ENCODE results near the gene CCDC34.

Gene CCDC34

DNA sequence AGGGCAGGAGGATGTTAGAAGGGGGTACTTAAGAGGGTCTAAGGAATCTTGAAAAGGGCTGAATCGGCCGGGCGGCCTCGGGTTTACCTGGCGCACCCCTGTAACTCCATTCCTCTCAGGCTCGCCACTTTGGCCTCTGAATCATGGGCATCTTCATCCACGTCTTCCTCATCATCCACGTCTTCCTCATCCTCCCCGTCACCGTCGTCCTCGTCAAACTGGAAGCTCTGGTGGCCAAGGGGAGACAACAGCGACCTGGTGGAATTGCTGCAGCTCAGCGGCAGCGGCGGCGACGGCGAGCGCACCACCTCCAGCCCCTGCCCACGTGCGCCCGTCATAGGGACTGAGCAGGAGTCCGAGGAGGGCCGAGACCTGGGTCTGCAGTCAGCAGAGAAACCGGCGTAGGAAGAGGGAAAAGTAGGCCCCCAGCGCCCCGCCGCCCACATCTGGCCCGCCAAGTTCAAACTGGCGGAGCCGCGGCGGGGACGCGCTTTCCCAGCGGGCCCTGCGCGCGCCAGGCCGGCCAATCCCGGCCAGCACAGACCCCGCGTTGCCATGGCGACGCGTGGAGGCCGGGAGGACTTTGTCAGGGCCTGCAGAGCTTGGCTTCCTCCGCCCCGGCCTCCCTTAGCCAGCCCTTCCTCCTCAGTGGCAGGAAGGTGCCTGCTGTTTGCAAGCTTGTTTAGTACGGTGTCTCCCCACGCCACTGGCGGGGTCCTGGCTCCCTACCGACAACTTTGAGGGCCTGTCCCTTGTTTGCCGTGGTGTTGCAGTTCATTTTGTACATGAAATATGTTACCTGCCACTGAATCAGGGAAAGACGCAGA, at the start of gene CCDC34:
CCDC34 (minus strand) TSS at position 467 of the 827 bp plus-strand sequence; CDS start at position 446, 21 bp downstream.
- peak; percentile 92 for DNase-seq

GRCh38 chr11:27412192-27412691, 49.2 kb upstream of the CCDC34 start:
- DNase-seq = no peak

DNA sequence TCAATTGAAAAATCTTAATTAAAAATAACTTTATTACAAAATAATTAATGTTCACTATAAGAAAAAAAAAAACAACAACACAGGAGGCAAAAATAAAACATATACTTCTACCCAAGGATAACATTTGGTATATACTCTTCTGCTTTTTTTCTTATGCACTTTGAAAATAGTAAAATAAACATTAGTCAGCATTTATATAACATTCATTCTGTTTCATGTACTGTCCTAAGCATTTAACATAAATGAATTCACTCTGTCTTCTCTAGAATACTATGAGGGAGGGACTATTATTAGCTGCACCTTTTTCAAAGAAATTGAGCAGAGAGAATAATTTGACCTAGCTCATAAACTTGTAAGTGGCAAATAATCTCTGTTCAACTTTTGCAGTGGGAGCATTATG, 48.3 kb upstream of the CCDC34 start:
- no peak for DNase-seq

GRCh38 chr11:27410272-27410671, 47.3 kb upstream of the CCDC34 start:
- DNase-seq = no peak

DNA sequence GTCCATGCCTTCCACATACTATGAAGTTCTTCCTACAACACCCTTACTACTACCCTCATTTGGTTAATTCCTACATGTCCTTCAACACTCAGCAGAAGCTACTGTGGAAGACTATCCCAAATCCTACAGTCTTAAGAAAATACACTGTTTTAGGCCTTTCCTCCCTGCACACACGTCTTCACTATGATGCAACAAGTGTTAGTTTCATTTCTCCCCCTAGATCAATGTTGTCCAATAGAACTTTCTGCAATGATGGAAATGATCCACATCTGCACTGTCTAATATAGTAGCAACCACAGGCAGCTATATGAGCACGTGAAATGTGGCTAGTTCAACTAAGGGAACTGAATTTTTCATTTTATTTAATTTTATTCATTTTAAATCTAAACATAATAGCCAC, 46.7 kb upstream of the CCDC34 start:
- no peak for DNase-seq

DNA sequence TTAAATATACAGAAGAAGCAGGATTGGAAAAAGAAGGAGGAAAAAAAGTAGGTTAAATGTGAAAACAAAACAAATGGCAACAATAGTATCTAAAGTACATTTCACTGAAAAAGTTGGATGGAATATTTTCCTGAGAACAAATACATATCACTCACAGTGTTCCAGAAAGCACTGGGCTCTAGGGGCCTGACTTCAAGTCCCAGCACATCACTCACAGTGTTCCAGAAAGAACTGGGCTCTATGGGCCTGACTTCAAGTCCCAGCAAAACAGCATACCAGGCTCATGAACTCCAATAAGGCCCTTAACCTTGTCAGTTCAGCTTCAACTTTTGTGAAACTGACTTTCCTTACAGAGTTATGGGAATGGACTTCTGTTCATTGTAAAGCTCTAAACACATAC, 46.0 kb upstream of the CCDC34 start:
- no peak for DNase-seq

- DNase-seq = no peak
These were observed 45.3 kb upstream of the CCDC34 start for GRCh38 chr11:27408246-27408800.

DNA sequence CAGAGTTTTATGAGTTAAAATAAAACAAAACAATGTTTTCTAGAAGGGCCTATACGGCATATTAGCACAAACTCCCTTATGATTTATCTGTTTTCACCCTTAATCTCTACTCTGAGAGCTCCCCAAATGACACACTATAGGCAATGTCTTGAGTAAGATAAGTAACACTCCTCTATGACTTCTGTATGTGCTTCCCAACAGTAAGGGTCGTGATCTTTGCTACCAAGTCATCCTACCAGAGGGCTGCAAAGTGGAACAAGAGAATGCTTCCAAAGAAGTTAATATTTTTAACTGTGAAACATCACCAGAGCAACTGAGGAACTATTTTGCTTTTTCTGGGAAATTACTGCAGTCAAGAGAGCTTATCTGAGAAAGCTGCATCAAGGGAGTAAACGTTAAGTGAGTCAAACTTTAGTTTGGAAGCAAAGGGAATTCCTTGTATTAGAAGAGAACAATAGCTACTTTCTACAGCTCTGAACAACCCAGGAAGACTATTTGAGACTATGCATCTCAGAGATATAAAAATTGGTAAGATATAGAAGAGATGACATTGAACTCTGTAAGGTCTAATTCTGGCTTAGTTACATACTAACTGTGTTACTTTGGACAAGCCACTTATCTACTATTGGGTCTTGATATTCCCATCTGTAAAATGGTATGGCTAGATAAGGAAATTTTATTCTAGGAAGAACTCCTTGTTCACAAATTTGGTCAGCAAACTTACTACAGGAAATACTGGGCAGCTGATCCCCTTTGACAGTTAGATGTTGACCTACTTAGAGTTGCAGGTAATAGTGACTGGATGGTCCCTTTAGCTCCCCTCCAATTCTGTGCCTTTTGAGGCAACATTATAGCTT, 43.7 kb upstream of the CCDC34 start:
- DNase-seq = no peak

- no peak for DNase-seq
These were observed 42.1 kb upstream of the CCDC34 start for GRCh38 chr11:27405134-27405533.

DNA sequence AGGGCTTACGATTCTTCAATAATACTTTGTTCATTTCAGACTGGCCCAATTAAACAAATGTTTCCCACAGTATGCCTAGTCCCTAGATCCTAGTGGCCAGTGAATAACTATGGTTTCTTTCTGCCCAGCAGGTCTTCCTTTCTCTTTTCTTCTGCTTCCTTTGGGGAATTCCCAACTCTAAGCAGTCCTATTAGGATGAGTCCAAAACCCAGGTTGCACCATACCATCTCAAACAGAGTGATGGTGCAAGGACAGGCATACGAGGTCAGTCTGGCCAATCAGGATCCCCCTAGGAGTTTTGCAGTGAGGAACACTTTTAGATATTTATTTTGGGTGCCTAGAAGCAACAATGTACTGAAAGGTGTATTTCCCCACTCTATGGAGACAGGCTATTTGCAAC, 41.4 kb upstream of the CCDC34 start:
- DNase-seq = no peak

- DNase-seq = no peak
These were observed 40.2 kb upstream of the CCDC34 start for GRCh38 chr11:27403195-27403594.

- DNase-seq = no peak
These were observed 39.4 kb upstream of the CCDC34 start for GRCh38 chr11:27402450-27402849.

DNA sequence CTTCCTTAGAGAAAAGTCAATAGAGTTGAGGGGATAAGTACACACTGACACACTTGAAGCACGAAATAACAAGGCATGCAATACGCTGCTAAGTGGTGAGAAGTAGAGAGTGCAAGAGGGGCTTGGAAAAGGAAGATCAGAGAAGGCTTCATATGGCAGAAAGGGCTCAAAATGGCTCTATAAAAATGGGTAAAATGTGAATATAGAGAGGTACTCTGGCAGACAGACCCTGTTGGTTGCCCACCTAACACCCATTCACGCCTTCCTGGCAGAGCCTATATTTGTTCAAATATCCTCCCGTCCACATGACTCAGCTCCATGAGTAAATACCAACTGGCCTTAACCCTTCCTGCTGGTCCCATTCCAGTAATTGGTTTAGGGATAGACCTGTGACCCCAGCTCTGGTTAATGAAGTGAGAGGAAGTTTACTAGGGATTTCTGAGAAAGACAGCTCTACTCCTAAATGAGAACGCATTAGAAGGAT, 38.9 kb upstream of the CCDC34 start:
- DNase-seq = no peak

DNA sequence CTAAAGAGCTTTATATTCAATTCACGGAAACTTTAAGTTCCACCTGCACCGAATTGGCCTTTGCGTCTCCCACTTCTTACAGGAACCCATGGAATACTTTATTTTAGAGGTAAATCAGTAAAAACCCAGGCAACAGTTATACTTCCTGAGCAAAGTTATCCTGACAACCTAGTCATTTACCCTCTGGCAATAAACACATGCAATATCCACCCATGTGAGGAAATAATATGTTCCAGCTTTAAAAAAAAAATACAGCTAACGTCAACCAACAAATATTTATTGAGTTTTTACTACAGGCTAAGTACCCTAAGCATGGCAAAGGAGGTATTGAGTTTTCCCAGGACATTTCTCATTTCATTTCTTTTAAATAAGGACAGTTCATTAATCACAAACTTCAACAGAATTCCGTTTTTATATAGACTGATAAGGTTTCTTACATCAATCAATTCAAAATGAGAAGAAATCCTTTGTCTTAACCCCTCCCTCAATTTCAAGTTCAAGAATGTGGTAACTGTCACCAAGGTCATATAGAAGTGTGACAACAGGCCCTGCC, 38.3 kb upstream of the CCDC34 start:
- no peak for DNase-seq

DNA sequence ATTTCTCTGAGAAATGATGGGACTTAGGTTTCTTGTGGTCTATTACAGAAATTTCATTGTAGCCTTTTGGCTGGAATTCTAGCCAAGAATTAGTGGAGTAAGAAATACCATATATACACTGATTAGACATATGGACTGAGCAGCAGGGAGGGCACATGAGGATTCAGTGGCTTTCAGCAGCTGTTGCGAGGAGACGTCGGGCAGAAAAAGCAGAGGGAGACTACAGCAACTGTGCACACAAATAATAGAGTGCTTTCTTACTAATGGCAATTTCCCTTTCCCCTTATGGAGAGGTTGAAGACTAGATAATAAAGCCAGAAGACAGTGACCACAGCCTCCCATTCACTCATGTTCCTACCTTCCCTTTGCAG, 35.4 kb upstream of the CCDC34 start:
- DNase-seq = no peak

- DNase-seq = no peak
These were observed 34.8 kb upstream of the CCDC34 start for GRCh38 chr11:27397624-27398399.

GRCh38 chr11:27396259-27396839, 33.3 kb upstream of the CCDC34 start:
- no peak for DNase-seq

DNA sequence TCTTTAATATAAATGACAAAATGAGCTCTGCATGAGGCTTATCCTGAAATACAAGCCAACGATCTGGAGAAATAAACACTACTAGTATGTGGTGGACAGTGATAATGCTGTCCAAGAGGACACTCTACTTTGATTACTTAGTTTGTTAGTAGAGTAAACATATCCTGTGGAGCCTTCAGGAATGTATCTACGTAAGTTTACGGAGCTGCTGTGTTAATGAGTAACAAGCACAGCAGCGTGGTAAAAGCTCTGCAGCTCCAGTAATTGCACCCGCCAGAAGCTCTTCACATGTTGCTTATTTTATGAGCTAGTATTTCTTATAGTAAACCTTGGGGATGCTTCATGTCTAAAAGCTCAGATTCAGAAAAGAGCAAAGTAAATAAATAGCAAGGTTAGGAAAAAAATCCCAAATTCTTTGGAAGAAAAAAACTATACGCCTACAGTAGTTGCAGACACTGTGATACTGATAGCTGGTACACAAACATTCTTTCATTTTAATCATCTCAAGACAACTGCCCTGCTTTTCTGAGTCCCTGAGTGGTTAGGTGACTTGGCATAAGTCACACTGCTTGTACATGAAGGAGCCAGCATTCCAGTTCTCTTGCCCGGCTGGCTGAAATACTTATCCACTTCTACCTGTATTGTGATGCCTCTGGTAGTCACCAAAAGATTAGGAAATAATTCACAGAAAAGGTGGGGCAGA, 32.7 kb upstream of the CCDC34 start:
- DNase-seq = no peak

- no peak for DNase-seq
These were observed 31.8 kb upstream of the CCDC34 start for GRCh38 chr11:27394781-27395228.

DNA sequence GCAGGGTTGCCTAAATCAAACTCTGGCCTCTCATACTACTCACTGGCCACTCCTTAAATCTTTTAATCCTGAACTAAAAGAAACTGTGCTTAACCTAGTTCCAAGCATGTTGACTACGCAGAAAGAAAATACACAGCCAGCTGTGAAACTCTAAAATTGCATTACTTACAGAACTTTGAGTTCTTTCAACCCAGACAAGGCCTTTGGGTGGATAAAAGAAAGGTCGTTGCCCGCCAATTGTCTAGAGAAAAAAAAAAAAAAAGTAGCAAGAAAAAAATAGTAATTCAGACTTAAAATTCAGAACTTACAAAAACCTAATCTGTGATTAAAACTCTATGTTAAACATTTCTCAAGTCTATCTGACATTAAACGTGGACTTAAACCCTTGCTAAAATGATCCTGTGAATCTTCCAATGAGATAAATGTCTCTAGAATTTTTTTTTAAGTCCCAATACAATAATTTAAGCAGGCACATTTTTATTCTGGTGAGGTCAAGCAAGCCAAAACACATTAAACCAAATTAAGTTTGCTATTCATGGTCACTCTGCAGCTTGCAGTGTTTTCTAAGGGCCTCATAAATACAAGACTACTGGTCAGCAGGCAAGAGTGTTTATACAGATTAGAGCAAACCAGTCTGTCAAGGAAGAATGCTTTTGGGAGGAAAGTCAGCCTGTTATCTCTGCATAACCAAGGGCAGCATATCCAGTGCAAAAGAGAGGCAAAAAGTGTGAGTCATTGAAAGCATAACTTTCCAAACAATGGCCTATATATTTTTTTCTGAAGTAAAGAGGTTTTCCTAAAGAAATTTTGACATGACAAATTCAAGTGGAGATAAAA, 29.5 kb upstream of the CCDC34 start:
- DNase-seq = no peak

Measured in CD4-positive, alpha-beta T cell treated with Interleukin-17A for 4 hours (primary cell).